NB4 (cell line): ENCODE measurements around the gene CAMTA1.

Experiments
- DNase-seq: peaks from one replicate; pipeline ENCODE4 v3.0.0; 2010; ENCODE audit warnings: low read depth
- H3K4me3 ChIP-seq: one replicate; pipeline ENCODE4 v1.5.1; 2011; ENCODE audit warnings: mild to moderate bottlenecking, low read depth, low read length, moderate library complexity
- MYC ChIP-seq: IDR thresholded peaks from 2 replicates; pipeline ENCODE4 v1.6.1; 2011; ENCODE audit warnings: low read depth, low read length
- POLR2A ChIP-seq: IDR thresholded peaks from 2 replicates; pipeline ENCODE4 v1.6.1; 2011; ENCODE audit warnings: mild to moderate bottlenecking; ENCODE audit not compliant: insufficient read length; ENCODE audit errors: extremely low read depth
- TF ChIP-seq, protein P1 (sequence below): IDR thresholded peaks from one replicate; pipeline ENCODE4 v1.5.1; 2012; ENCODE audit warnings: low read depth, low read length
- TF ChIP-seq, protein P2 (sequence below): IDR thresholded peaks from 2 replicates; pipeline ENCODE4 v1.6.1; 2011; ENCODE audit warnings: low read depth, low read length

The CAMTA1 gene

GRCh38 chr1:7517611-7518330 is 732.5 kb downstream of the CAMTA1 start:
- no peak overlapping the region for H3K4me3 ChIP-seq
- TF ChIP-seq, protein P1, sequence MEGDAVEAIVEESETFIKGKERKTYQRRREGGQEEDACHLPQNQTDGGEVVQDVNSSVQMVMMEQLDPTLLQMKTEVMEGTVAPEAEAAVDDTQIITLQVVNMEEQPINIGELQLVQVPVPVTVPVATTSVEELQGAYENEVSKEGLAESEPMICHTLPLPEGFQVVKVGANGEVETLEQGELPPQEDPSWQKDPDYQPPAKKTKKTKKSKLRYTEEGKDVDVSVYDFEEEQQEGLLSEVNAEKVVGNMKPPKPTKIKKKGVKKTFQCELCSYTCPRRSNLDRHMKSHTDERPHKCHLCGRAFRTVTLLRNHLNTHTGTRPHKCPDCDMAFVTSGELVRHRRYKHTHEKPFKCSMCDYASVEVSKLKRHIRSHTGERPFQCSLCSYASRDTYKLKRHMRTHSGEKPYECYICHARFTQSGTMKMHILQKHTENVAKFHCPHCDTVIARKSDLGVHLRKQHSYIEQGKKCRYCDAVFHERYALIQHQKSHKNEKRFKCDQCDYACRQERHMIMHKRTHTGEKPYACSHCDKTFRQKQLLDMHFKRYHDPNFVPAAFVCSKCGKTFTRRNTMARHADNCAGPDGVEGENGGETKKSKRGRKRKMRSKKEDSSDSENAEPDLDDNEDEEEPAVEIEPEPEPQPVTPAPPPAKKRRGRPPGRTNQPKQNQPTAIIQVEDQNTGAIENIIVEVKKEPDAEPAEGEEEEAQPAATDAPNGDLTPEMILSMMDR, result no peak
- TF ChIP-seq POLR2A (no peak), MYC (no peak)
- TF ChIP-seq, protein P2, sequence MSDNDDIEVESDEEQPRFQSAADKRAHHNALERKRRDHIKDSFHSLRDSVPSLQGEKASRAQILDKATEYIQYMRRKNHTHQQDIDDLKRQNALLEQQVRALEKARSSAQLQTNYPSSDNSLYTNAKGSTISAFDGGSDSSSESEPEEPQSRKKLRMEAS, result no peak
- DNase-seq, result no peak

DNA sequence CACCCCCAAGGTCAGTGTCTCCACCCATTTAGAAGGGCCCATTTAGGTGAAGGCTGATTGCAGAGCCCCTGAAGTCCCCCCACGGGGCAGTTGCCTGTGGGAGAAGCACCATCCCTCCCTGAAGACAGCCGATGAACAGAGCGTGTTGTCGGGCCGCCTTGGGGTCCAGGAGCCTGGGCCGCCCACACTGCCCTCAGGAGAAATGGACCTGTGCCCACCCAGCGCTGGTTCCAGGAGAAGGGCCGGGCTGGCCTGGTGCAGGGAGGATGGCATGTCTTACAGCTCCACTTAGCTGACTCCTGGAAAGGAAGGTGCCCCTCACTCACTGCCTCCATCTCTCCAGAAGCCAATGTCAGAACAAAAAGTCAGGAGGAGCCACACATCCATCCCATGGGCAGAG is 733.2 kb downstream of the CAMTA1 start:
- no peak for DNase-seq

DNA sequence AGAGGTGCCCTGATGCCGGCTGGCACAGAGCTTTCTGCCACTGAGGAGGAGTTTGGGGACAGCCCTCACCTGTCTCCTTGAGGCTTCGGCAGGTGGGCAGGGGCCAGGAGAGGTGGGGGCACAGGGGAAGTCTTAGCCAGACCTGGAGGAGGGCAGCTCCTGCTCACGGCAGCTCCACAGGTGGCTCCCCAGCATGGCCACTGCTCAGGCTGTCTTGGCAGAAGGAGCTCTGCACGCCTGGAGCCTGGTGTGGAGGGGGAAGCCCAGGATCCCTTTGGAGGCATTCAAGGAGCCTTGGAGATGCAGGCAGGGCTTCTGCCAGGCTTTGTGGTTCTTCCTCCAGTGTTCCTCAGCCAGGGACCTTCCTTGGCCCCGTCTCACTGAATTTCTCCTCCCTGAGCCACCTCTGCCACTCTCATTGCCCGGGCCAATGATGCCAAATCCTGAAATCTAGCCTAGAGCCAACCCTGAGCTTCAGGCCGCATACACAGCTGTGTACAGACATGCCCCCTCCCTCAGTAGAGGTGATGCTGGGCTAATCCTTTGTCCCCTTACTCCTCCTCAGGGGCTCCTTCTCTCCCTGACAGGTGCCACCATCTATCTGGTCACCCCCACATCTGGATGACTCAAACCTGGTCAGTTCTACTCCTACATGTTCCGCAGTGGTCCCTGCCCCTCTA is 734.1 kb downstream of the CAMTA1 start:
- TF ChIP-seq, protein P1, result no peak
- TF ChIP-seq MYC (no peak), POLR2A (no peak)
- TF ChIP-seq, protein P2, result no peak
- DNase-seq, result no peak

More for the DNA sequence above, 733.2 kb downstream of the CAMTA1 start:
- H3K4me3 ChIP-seq, result no peak overlapping the region
- TF ChIP-seq, protein P2, result no peak
- TF ChIP-seq, protein P1, result no peak
- TF ChIP-seq POLR2A (no peak), MYC (no peak)

DNA sequence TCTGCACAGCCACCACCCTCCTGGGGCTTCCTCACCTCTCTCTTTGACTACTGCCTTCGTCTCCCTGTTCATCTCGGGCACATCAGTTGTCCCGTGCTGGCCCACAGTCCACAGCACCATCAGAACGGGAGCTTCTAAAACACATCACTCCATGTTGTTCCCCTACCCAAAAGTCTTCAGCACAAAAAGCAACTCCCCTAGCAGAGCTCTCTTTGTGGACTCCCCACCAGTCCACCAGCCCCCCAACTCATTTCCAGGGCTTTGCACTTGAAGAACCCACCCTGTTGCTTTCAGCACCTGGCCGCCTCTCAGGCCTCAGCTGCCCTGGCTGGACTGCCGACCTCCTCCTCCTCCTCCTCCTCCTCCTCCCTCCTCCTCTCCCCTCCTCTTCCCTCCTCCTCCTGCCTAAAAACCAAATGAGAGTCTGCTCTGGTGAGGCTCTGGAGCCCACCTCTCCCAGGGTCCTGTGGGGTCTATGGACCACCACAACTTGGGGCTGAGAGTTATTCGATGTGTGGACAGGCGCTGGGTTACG is 734.7 kb downstream of the CAMTA1 start:
- TF ChIP-seq, protein P2, result no peak
- TF ChIP-seq, protein P1, result no peak
- no peak for TF ChIP-seq POLR2A
- H3K4me3 ChIP-seq, result no peak overlapping the region
- DNase-seq, result no peak

More for the DNA sequence above, 734.1 kb downstream of the CAMTA1 start:
- no peak overlapping the region for H3K4me3 ChIP-seq

DNA sequence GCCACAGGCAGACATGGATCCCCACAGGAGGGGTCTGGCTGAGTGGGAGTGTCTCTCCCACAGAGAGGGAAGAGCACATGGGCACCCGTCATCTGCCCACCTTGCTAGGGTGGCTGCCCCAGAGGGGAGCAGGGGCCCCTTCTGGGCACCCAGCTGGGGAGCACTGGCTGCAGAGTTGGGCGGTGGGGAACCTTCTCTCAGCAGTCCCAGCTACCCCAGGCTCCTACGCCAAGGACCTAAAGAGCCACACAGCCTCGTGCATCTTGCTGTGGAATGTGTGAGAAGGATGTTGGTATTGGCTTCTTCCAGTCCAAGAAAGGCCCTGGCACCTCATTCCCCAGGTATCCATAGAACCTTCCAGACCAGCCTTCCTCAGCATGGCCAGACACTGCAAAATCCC is 735.2 kb downstream of the CAMTA1 start:
- TF ChIP-seq, protein P1, result no peak
- TF ChIP-seq, protein P2, result no peak
- TF ChIP-seq MYC (no peak), POLR2A (no peak)
- no peak for DNase-seq
- H3K4me3 ChIP-seq, result no peak overlapping the region
